Esophagus squamous epithelium (tissue), 5 donors: ENCODE data around the gene NCKIPSD. TPM values are rescaled to one million over a fixed set of nuclear protein-coding genes. Genes with fewer than 3 reads are reported as not detected.
A peak's percentile ranks its signal among the peaks of the same experiment; 100 is the strongest.

Experiments used
- DNase-seq: peaks from one replicate; lab custom pipeline; 2025; lab: John Stamatoyannopoulos, UW
- H3K27ac ChIP-seq, 4 donors: fragments of 200-600 bp; sonication (generic); one replicate each; pipeline ENCODE4 v1.5.1; 2016 to 2019; ENCODE audit warnings: mild to moderate bottlenecking in 1 of 4
- H3K27me3 ChIP-seq, 4 donors: fragments of 200-600 bp; sonication (generic); 1 replicate in 3 of 4; 2 replicates in 1 of 4; pipeline versions ENCODE4 v1.5.1 to v1.6.0; 2017 to 2021; ENCODE audit warnings: antibody characterized with exemption in 1 of 4
- H3K36me3 ChIP-seq, 3 donors: fragments of 200-600 bp; sonication (generic); one replicate each; pipeline ENCODE4 v1.5.1; 2016 to 2019
- H3K4me1 ChIP-seq, 3 donors: fragments of 200-600 bp; sonication (generic); one replicate each; pipeline ENCODE4 v1.5.1; 2017 to 2019
- H3K4me3 ChIP-seq, 4 donors: fragments of 200-600 bp; sonication (generic); 1 replicate in 3 of 4; 2 replicates in 1 of 4; pipeline ENCODE4 v1.5.1; 2016 to 2019; ENCODE audit warnings: mild to moderate bottlenecking in 2 of 4, moderate library complexity in 1 of 4
- H3K9me3 ChIP-seq, 3 donors: fragments of 200-600 bp; sonication (generic); one replicate each; pipeline ENCODE4 v1.5.1; 2016 to 2019
- POLR2A ChIP-seq, 4 donors: fragments of 450-650 bp; IDR thresholded peaks; one replicate each; pipeline ENCODE4 v1.6.1; 2017; ENCODE audit warnings: antibody characterized with exemption in 4 of 4, mild to moderate bottlenecking in 4 of 4, moderate library complexity in 3 of 4
- WGBS, 2 donors: methylation state at CpG; one replicate each; pipeline ENCODE4 v1.1.5; 2018; 5-methylcytosine and 5-hydroxymethylcytosine counted together
- intact Hi-C: fragments of 100-400 bp; cut with DNase I; formaldehyde crosslinking; loops from one replicate; pipeline ENCODE4 v1.15.0; 2022
- total RNA-seq, 4 donors: library from RNA; depleted of rRNA; stranded (reverse); fragments of >200 nt; gene quantifications; one replicate each; pipeline ENCODE4 v1.1.0, GENCODE V29; 2016
- TF ChIP-seq, protein P1 (sequence below), 6 experiments: fragments of 450-650 bp in 4 of 6; fragments of 200-600 bp in 2 of 6; sonication (generic) in 2 of 6; IDR thresholded peaks; one replicate each; pipeline ENCODE4 v1.5.1; 2016 to 2019; ENCODE audit warnings: antibody characterized with exemption in 6 of 6, mild to moderate bottlenecking in 4 of 6, moderate library complexity in 4 of 6
- donor health status: DM: yes; HTN: yes; CAD: no.

The NCKIPSD gene
- total RNA-seq, 4 donors from 2014 or later, result 12.4 to 16.8 (median 15.0) TPM

DNA sequence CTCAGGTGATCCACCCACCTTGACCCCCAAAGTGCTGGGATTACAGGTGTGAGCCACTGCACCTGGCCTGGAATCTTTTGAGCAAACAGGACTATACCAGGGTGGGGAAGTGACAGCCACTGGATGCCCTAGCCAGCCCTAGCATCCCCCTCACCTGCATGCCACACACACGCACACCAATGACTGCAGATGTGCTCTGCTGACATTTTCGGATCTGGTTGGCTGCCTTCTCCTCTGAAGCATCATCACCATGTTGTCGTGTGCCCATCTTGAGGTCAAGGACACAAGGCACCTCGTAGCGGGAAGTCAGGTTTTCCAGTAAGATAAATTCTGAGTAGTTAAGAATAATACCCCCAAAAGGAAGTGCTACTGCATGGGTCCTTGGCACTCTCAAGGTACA is 3.7 kb upstream of the NCKIPSD start:
- Histone ChIP-seq H3K4me1 (peaks cover 24 to 40% (median 27%) of the 10 kb centered on the region in 3 donors), H3K36me3 (peaks cover 33 to 74% (median 63%) of the 10 kb centered on the region in 3 donors), H3K27me3 (no peaks in the 10 kb centered on the region), H3K9me3 (no peaks in the 10 kb centered on the region), H3K27ac (no peak overlapping the region), H3K4me3 (no peak overlapping the region)
- TF ChIP-seq, protein P1, sequence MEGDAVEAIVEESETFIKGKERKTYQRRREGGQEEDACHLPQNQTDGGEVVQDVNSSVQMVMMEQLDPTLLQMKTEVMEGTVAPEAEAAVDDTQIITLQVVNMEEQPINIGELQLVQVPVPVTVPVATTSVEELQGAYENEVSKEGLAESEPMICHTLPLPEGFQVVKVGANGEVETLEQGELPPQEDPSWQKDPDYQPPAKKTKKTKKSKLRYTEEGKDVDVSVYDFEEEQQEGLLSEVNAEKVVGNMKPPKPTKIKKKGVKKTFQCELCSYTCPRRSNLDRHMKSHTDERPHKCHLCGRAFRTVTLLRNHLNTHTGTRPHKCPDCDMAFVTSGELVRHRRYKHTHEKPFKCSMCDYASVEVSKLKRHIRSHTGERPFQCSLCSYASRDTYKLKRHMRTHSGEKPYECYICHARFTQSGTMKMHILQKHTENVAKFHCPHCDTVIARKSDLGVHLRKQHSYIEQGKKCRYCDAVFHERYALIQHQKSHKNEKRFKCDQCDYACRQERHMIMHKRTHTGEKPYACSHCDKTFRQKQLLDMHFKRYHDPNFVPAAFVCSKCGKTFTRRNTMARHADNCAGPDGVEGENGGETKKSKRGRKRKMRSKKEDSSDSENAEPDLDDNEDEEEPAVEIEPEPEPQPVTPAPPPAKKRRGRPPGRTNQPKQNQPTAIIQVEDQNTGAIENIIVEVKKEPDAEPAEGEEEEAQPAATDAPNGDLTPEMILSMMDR (IDR thresholded peaks at IDR 0.05), result no peak
- no peak for TF ChIP-seq POLR2A (IDR thresholded peaks at IDR 0.05)
- no peak for DNase-seq
- WGBS, 2 donors, result 40 to 77% methylated on average over 3 to 5 of the region's 5 CpGs
- intact Hi-C loops, result no loop called here

DNA sequence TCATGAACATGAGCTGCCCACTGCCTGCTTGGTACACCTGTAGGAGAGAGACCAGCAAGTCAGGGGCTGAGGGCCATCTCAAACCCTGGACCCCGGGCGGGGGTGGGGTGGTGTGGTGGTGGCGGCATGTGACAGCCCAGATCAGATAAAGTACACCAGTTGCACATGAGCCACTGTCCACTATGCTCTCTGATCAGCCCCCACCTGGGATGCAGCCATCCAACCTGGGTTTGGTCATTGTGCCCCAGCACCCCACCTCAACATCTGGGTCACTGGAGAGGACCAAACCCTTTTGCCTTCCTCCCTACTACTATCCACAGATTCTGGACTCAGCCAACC is 3.0 kb upstream of the NCKIPSD start:
- DNase-seq, result no peak
- no peak for TF ChIP-seq POLR2A (IDR thresholded peaks at IDR 0.05)
- TF ChIP-seq, protein P1 (IDR thresholded peaks at IDR 0.05), result no peak
- no CpG with 5 or more reads among the region's 3 CpGs for WGBS, 2 donors
- intact Hi-C loops, result no loop called here
- Histone ChIP-seq H3K4me3 (no peak overlapping the region), H3K27me3 (no peaks in the 10 kb centered on the region), H3K9me3 (no peaks in the 10 kb centered on the region), H3K4me1 (peaks cover 24 to 40% (median 26%) of the 10 kb centered on the region in 3 donors), H3K27ac (no peak overlapping the region), H3K36me3 (peaks cover 28 to 67% (median 57%) of the 10 kb centered on the region in 3 donors)

DNA sequence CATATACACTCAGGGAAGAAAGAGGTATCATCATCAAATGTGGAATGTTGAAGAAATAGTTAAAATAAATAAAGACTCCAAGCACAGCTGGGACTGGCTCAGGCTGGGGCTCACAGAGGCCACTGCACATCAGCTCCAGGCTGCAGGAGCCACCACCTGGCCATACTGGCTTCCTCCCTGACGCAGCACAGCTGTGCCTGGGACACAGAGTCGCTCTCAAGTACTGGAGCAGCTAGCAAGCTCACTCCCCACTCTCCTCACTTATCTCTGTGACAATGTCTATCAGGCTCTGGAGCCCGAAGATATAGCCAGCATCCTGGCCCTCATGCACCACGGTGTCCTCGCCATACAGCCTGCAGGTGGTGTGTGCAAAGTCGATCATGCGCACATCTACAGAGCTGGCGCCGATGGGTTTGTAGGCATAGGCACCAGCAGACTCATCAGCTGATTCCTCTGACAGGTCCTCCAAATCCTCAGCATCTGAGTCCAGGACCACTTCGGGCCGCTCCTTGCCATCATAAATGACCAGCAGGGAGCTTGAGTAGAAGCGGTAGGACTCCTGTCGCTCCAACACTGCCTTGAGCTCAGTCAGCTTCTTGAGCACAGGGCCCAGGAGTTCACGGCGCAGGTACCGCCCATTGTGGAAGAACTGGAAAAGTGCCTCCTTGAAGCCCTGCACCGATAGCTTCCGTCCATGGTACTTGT is 2.5 kb upstream of the NCKIPSD start:
- H3K9me3 ChIP-seq, result no peaks in the 10 kb centered on the region
- peaks cover 28 to 62% (median 53%) of the 10 kb centered on the region in 3 donors for H3K36me3 ChIP-seq
- intact Hi-C loops, result no loop called here
- no peaks in the 10 kb centered on the region for H3K27me3 ChIP-seq
- TF ChIP-seq, protein P1 (IDR thresholded peaks at IDR 0.05), result no peak
- no peak for TF ChIP-seq POLR2A (IDR thresholded peaks at IDR 0.05)
- H3K27ac ChIP-seq, result no peak overlapping the region
- 73 to 78% methylated on average over 2 to 9 of the region's 18 CpGs for WGBS, 2 donors
- peaks cover 27 to 40% (median 31%) of the 10 kb centered on the region in 3 donors for H3K4me1 ChIP-seq
- no peak overlapping the region for H3K4me3 ChIP-seq
- DNase-seq, result no peak

DNA sequence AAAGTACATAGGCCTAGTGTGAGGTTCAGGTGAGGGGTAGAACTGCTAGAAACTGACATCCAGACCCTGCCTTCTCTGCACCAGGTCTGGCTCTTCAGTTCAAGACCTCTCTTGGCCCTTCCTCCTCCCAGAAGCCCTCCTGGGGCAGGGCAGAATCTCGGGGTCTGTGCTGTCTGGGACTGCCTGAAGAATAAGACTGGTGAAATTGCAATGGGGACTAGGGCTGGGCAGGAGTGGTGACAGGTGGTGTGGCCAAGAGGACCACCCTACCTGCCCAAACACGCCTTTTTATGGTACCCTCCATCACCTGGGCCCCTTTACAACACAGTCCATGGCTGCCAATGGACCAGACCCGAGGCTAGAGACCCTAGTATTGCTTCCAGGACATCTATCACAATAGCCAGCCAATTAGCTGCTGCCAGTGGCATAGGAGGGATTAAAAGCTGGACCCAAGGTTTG is 1.5 kb upstream of the NCKIPSD start:
- DNase-seq, result no peak
- no peaks in the 10 kb centered on the region for H3K9me3 ChIP-seq
- intact Hi-C loops, result no loop called here
- no peaks in the 10 kb centered on the region for H3K27me3 ChIP-seq
- H3K36me3 ChIP-seq, result peaks cover 21 to 59% (median 44%) of the 10 kb centered on the region in 3 donors
- peaks cover 28 to 37% (median 29%) of the 10 kb centered on the region in 3 donors for H3K4me1 ChIP-seq
- TF ChIP-seq, protein P1 (IDR thresholded peaks at IDR 0.05), result no peak
- no peak for TF ChIP-seq POLR2A (IDR thresholded peaks at IDR 0.05)
- no peak overlapping the region for H3K4me3 ChIP-seq
- 33 to 46% methylated on average over 1 to 3 of the region's 3 CpGs for WGBS, 2 donors
- H3K27ac ChIP-seq, result peak overlapping the region in 1 of 4 donors; percentile 26

DNA sequence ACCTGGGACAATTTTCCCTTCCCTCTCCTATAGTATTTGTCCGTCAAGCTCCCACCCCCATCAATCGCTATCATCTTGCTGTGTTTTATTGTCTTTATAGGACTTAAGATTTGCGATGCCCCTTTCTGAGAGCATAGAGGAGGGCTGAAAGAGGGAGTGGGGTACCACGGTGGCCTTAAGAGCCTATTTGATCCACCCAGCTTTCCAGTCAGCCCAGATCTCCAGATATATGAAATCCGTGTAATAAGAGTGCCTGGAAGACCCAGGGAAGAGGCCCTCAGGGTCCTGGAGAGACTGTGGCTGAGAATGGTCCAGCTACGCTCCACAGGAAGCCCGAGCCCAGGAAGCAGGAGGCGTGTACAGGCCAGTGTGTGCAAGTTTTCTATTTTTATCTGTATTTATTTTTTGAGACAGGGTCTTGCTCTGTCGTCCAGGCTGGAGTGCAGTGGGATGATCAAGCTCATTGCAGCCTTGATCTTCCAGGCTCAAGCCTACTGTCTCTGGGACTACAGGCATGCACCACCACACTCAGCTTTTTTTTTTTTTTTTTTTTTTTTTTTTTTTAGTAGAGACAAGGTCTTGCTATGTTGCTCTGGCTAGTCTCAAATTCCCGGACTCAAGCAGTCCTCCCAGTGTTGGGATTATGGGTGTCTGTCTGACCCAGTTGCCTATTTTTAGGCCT is 964 bp upstream of the NCKIPSD start:
- Histone ChIP-seq H3K36me3 (peaks cover 16 to 59% (median 40%) of the 10 kb centered on the region in 3 donors), H3K27me3 (no peaks in the 10 kb centered on the region), H3K9me3 (no peaks in the 10 kb centered on the region), H3K27ac (peak overlapping the region; percentile 88 to 93 (median 92)), H3K4me3 (peak overlapping the region; percentile 69 to 93 (median 82)), H3K4me1 (peaks cover 28 to 36% (median 29%) of the 10 kb centered on the region in 3 donors)
- WGBS, 2 donors, result 34 to 49% methylated on average over 9 of the region's 10 CpGs
- TF ChIP-seq, protein P1 (IDR thresholded peaks at IDR 0.05), result no peak
- no peak for TF ChIP-seq POLR2A (IDR thresholded peaks at IDR 0.05)
- no peak for DNase-seq
- intact Hi-C loops, result no loop called here
